ENCODE data around the gene HNMT.

HNMT gene

DNA sequence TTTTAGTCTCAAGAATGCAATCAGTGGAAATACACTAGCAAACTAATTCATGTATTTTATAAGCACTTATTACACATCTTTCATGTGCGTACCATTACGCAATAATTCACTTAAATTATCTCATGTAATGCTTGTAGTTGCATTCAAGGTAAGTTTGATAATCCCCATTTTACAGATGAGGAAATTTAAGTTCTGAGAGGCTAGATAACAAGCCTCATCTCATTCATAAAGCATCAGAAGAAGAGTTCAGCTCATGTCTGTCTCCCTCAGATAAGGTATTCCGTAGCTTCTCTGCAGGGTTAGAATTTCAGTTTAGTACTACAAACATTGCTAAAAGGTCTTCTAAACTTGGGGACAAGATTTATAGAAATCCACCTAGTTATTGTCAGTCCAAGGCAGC, 47.8 kb downstream of the HNMT start:
- no peak for DNase-seq (ENCODE audit: low spot score)

DNA sequence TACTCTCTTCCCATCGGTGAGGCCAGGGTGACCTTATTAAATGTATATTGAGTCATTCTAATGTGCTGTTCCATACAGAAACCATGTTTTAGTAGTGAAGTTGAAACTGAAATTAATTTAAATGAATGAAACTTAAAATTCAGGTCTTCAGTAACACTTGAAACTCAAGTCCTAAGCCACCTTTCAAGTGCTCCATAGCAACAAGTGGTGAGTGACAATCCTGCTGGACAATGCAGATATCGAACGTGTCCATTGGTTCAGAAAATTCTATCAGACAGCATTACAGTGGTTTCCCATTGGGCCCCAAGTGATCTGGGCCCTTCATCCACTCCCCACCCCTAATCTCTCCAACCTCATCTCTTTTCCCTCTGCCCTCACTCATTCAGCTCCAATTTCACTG, 48.7 kb downstream of the HNMT start:
- no peak for DNase-seq (ENCODE audit: low spot score)

DNA sequence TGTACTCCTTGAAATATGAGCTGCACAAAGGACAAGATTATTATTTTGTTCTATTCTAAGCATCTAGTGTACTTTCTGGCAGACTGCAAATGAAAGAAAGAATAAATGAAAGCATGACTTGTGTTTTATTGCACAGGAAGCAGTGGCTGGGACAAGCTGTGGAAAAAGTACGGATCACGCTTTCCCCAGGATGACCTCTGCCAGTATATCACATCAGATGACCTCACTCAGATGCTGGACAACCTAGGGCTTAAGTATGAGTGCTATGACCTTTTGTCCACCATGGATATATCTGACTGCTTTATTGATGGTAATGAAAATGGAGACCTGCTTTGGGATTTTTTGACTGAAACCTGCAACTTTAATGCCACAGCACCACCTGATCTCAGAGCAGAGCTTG, 49.4 kb downstream of the HNMT start:
- no peak for DNase-seq (ENCODE audit: low spot score)

DNA sequence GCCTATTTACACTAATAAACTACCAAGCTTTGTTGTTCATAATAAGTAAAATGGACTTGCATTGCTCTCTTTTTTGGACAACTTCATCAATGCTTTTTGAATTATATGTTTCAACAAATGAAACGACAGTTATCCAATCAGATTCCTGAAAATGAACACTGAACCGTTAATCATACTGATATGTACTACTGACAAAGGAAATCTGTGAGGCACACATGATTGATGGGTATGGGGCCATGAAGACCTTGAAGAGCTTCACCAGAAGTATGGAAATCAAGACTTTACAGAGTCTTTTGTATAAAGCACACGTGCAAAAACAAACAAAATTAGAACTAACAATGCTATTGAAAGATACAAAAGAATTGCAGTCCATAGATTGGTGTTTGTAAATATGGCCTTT, 51.2 kb downstream of the HNMT start:
- DNase-seq (ENCODE audit: low spot score): no peak

DNA sequence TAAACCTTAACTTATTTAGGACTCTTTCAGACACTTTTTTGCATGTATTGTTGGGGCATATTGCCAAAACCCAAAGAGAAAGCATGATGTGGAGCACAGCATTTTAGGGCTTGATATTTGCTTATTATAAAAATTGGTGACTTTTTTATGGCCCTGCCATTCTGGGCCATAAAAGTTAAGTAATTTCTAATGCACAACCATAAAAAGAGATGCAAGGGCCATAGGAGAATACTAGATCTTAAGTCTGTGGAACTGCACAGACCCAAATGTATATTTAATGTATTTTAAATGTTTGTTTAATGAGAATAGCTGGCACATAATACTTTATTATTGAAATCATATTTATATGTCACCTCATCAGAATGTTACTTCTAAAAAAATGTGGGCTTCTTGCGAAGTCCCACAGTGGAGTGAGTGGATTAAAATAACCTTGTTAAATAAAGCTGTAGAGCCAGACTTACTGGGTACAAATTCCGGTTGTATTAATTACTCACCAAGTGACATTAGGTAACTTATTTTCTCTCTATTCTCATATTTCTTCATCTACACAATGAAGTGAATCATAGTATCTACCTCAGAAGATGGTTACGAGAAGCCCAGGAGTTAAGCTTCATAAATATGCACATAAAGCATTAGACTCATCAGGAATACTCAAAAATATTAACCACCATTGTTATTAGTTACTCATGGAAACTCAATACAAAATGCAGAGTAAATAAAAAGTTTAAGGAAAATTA, 52.2 kb downstream of the HNMT start:
- no peak for DNase-seq (ENCODE audit: low spot score)

DNA sequence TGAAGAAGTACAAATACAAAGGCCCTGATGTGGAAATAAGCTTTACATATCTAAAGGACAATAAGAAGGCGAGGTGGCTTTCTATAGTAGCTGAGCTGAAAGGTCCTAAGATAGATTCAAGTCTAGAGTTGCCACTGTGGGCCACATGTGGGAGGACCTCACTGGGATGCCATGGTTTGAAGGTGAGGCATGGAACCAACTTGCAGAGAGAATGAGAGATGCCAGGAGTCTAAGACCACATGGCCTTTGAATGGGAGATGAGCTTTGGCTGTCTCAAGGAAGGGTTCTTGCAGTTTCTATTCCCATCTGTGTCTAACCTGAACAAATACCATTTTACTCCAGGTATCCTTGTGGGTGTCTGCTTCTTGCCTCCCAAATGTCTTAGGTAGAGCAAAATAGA, 53.6 kb downstream of the HNMT start:
- no peak for DNase-seq (ENCODE audit: low spot score)

DNA sequence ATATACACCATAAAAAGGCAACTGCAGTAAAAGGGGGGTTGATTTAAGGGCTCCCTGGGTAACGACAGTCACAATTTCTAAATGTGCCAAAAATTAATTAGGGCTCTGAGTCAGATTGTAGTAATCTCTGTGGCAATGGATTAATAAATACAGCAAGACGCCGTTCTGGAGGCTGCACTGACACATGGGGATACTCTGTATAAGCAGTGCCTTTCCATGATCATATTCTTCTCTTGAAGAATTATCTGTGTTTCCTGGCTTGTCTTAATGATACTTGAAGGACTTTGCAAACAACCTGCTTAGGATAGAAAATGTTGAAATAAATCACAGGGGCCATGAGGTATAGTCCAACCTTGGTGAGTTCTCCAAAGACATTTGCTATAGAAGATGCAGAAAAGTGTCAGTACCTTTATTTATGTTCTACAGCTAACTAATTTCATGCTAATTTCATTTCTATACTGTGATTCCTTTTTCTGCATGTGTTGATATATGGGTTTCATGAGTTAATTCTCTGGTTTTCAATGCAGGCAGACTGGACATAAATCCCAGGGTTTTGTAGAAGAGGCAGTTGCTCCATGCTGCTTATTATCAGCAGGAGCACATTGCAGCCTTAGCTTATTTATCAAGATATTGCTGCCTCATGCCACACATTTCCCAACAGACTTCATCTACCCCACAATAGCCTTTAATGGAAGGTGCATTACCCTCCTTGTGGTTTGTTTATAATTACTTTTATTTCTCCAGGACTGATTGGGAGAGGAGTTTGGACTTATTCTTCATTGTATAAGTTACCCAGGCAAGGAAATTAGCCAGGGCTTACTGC, 54.8 kb downstream of the HNMT start:
- no peak for DNase-seq (ENCODE audit: low spot score)

DNA sequence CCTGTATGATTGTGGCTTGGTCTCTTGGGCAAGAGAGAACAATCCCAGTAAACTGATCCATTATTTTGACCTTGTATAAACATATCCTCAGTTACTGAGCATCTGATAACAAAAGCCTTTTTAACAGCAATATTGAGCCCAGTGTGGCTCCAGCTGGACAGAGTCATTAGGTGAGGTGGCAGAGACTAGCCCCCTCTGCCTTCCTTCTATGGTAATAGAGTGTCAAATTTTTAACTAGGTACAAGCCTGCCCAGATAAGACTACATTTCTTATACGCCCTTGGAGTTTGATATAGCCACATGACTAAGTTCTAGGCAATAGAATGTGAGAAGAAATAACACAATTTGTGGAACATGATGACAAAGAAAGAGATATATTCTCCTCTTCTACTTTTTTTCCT, 56.2 kb downstream of the HNMT start:
- no peak for DNase-seq (ENCODE audit: low spot score)

DNA sequence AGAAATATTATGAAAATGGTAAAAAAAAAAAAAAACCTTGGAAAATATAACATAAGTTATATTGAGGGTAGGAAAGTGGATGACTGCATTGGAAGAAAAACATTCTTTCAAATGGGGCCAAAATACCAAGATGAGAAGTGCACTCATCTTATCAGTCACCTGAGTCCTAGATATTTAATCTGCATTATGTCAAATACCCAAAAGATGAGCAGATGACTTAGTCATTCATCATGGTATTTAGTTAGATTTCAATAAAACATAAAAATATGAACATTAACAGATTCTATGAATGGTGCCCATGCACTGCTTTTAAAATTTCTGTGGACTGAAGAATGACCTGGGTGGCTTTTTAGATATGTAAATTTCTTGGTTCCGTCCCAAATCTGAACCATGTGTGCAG, 56.9 kb downstream of the HNMT start:
- no peak for DNase-seq (ENCODE audit: low spot score)

DNA sequence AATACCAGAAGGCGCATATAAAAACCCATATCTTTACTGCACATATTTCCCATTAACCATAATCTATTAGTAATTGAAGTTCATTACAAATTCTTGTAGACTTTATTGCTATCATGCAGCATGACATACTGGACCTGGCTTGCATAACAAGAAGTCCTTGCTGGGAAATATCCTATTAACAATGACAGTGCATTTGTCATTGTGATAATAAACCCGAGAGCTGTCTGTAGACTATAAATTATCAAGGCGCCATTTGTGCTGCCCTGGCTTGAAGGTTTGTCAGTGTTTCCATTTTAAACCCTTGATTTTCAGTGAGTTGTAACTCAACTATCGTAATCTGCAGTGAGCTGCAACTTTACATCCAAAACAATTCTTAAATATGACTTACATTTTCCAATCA, 59.0 kb downstream of the HNMT start:
- DNase-seq (ENCODE audit: low spot score): no peak

DNA sequence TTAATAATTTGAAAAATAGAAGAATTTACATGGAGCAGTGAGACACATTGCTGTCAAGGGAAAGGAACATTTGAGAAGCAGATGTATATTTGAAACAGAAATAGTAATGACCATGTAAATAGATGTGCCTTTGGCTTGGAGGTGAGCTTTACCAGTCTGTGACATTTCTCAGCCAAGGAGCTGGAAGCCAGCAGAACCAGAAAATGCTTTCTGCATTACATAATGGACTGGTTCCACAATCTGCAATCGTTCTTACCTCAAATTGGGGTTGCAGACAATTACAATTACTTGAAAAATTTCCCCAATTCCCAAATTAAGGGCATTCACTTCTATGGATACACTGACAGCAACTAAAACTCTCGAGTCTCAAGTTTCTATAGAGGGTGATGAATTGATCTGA, 59.7 kb downstream of the HNMT start:
- no peak for DNase-seq (ENCODE audit: low spot score)

DNA sequence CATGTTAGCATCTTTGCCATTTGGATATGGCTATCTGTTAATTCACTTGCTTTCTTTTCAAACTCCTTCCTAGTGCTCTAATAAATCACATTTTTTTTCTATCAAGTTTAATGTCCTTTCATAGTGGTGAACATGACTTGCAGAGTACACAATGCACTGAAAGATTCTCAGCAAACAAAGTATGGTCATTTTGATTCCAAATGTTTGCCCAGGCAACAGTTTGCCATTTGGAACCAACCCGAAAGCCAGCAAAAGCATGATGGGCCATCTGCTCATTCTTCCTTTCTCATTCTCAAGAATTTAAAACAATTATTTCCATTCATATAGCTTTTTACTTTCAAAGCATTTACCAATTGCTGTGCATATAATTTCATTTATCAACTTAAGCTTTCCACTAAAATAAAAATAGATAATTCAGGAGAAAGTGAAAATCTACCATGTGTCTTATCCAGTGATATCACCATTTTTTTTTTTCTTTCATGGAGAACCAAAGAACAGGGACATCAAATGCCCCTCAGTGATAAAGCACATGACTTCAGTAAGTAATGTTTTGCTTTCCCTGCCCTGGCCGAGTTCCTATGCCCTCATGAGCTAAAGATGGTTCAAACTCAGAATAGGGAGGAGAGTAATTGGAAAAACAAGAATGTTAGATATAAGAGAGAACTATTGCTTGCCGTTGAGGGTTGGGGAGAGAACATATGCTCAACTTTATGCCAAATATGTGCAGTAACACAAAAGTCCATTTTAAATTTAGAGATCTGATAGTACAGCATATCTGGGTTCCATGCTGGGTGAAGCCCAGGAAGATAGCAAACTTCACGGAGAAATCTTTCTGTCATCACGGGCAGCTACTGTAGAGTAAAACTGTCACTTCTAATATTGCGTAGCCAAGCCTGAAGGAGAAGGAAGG, 62.1 kb downstream of the HNMT start:
- no peak for DNase-seq (ENCODE audit: low spot score)

DNA sequence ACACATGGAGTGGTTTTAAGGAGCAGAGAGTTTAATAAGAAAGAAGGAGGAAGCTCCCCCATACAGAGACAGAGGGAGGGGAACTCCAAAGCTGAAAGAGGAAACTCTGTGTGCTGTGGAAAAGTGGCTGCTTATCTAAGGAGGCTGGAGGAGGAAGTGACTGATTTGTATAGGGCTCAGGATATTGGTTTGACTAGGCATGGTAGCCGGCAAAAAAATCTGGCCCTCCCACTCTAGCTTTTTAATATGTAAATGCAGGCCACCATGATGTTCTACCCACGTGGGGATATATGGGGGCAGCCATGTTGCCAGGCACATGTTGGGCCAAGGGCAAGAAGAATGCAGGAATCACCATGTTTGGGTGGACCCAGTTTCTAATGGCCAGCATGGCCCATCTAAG, 64.3 kb downstream of the HNMT start:
- DNase-seq (ENCODE audit: low spot score): no peak

DNA sequence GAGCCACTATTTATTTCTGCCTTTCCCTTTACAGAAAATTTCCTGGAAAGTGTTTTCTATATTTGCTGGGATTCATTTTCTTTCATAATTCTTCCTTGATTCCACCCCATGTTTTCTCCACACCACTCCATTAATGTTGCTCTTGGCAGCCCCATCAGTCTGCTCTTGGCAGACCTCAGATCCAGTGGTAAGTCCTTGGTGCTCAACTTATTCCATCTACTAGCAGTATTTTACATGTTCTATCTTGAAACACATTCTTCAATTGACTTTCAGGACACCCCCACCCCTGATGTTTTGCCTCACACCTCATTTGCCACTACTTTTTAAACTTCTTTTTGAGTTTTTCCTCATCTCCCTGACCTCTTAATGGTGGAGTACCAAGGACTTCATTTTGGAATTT, 65.0 kb downstream of the HNMT start:
- no peak for DNase-seq (ENCODE audit: low spot score)

DNA sequence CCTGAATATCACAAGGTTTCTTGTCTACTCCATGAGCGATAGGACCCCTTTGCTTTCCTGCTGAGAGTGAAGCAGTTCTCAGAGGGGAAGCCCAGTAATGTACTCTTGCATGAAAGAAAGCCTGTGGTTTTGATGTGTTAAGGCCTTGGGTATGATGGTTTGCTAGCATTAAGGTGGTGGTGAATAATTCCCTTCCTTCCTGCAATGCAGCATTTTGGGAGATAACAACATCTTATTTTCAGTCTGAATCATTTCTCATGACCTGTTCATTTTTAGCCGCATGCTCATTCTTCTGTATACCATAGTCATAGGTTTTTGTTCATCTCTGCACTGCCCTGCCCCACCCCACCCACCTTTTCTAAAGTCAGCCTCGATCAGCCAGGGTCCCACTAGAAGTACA, 66.2 kb downstream of the HNMT start:
- DNase-seq (ENCODE audit: low spot score): no peak

DNA sequence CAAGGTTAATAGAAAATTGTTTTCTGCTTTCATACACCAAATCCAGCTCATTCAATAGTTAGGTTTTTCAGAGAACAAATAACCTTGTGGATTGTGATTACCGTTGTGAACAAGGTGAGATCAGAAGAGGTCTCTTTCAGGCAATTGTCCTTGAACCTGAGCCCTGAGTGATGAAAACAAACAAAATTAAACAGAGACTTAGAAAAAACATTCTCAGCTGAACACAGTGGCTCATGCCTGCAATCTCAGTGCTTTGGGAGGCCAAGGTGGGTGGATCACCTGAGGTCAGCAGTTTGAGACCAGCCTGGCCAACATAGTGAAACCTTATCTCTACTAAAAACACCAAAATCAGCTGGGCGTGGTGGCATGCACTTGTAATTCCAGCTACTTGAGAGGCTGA, 68.1 kb downstream of the HNMT start:
- DNase-seq (ENCODE audit: low spot score): no peak

DNA sequence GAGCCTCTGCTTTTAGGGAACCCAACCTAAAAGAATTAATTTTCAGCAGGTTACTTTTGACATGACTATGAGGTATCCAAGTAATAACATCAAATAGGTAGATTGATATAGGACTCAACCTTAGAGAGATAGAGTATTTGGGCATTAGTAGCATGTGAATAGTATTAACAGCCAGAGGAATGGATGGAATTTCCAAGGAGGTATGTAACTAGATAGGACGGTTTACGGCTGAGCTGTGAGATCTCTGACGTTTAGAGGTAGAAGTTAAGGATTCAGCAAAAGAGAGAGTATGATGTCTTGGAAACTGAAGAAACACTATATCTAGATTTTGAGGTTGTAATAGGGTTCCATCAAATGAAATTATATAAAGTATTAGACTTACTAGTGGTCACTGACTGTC, 70.3 kb downstream of the HNMT start:
- no peak for DNase-seq (ENCODE audit: low spot score)

DNA sequence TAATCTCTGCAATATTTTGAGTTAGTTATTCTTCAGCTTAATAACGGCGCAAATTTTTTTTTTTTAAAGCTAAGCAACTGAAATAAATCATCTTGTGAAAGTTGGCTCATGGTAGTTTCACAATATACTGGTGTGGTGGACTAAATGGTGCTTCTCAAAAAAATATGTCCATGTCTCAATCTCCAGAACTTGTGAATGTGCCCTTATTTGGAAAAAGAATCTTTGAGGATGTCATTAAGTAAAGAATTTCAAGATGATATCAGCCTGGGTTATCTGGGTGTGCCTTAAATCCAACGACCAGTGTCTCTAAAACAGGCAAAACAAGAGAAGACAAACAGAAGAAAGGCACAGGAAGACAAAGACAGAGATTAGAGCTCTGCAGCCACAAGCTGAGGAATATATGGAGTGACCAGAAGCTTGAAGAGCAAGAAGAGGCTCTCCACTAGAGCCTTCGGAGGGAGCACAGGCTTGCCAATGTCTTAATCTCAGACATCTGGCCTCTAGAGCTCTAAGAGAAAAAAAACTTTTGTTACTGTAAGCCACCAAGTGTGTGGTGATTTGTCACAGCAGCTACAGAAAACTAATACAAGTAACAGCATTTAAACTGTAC, 71.4 kb downstream of the HNMT start:
- DNase-seq (ENCODE audit: low spot score): no peak

DNA sequence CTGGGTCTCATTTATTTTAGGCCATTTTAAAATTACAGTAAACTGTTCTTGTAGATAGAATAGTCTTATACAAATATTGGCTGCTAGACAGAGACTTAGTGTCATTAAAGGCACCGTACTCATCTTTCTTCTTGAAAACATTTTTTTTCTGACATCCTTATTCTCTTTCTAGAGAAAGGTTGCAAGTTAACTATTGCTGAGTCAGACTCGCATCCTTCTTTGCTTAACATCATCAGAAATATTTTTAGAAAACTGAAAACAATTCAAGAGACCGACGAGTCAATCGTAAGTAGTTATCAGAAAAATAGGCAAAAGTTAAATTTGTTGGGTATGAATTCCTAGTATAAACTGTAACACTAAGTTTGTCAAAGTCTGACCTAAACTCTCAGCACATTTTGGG, 72.2 kb downstream of the HNMT start:
- DNase-seq (ENCODE audit: low spot score): no peak

DNA sequence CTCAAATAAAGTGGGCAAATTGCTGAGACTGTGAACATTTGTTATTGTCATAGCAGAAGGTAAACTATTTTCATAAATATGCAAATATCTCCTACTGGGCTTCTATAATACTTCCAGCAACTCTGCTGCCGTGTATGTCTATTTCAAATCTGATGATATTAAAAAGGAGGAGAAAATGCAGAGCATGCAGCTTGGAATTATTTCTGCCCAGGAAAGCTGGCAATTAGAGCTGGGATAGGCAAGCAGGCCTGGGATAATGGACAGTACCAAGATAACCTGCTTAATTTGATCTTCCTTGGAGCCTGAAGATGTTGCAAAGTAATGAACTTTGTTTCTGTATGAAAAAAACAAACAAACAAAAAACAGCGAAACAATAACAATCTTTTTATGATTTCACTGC, 72.8 kb downstream of the HNMT start:
- no peak for DNase-seq (ENCODE audit: low spot score)

DNA sequence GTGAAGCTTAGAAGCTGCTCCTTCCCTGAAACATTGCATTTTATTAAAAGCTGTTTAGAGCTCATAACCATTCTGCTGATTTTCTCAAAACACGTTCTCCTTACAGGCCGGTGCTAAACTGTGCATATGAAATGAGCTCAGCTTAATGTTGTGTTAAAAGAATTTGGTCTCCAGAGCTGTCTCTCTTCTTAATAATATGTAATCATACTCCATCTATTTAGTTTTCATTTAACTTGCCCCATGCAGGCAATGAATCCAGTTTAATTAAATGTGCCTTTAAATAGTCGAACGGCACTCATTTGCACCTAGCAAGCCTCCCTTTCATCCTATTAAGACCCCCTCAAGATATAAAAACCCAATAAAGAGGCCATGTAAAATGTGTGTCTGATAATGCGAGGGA, 76.3 kb downstream of the HNMT start:
- DNase-seq (ENCODE audit: low spot score): no peak

DNA sequence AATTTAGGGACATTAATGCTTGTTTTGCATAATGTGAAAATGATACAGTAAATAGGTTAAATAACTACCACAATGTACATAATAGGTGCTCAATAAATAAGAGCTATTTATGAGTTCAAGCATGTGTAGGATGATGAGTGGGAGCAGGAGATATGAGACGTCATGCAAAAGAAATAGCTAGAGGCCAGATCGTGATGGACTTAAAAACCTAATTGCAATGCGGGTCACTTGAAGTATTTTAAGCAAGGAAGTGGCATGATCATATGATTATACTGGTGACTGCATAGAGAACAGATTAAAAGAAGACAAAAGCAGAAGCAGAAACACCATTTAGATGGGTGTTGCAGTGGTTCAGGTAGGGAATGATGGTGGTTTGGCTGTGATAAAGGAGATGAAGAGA, 78.0 kb downstream of the HNMT start:
- DNase-seq (ENCODE audit: low spot score): no peak

Data from kidney capillary endothelial cell (primary cell).